Heart left ventricle (tissue), 16 donors: ENCODE results near the gene MICAL2. TPM values are rescaled to one million over a fixed set of nuclear protein-coding genes. Genes with fewer than 3 reads are reported as not detected.

ENCODE experiments used
- ATAC-seq, 4 donors: fragments of 200-7000 bp; cut with Tn5 transposase; one replicate each; pipeline ENCODE4 v1.9.1; 2020 to 2022; ENCODE audit warnings: moderate library complexity in 4 of 4, mild to moderate bottlenecking in 3 of 4, moderate number of reproducible peaks in 1 of 4
- DNase-seq, 5 donors: peaks; one replicate each; pipeline ENCODE4 v3.0.0-alpha.2; 2020
- H3K27ac ChIP-seq, 12 donors: fragments of 200-600 bp; sonication (generic) in 4 of 12; one replicate each; pipeline versions ENCODE4 v1.5.0 to v1.8.0; 2016 to 2022; ENCODE audit warnings: mild to moderate bottlenecking in 2 of 12
- H3K27me3 ChIP-seq, 9 donors: fragments of 200-600 bp; sonication (generic) in 2 of 9; one replicate each; pipeline versions ENCODE4 v1.5.1 to v1.8.0; 2016 to 2022; ENCODE audit warnings: mild to moderate bottlenecking in 3 of 9
- H3K36me3 ChIP-seq, 9 donors: fragments of 200-600 bp; sonication (generic) in 2 of 9; one replicate each; pipeline versions ENCODE4 v1.5.0 to v1.8.0; 2018 to 2022; ENCODE audit warnings: mild to moderate bottlenecking in 2 of 9
- H3K4me1 ChIP-seq, 12 donors: fragments of 200-600 bp; sonication (generic) in 4 of 12; one replicate each; pipeline versions ENCODE4 v1.5.0 to v1.8.0; 2016 to 2022; ENCODE audit warnings: mild to moderate bottlenecking in 3 of 12
- H3K4me3 ChIP-seq, 12 donors: fragments of 200-600 bp; sonication (generic) in 4 of 12; one replicate each; pipeline versions ENCODE4 v1.5.0 to v1.8.0; 2017 to 2022; ENCODE audit warnings: mild to moderate bottlenecking in 9 of 12, moderate library complexity in 4 of 12
- H3K9me3 ChIP-seq, 12 donors: fragments of 200-600 bp; sonication (generic) in 4 of 12; one replicate each; pipeline versions ENCODE4 v1.5.0 to v1.8.0; 2016 to 2022; ENCODE audit warnings: mild to moderate bottlenecking in 1 of 12
- CTCF ChIP-seq, 12 donors: fragments of 200-600 bp; sonication (generic) in 4 of 12; IDR thresholded peaks; one replicate each; pipeline versions ENCODE4 v1.5.0 to v1.8.0; 2018 to 2022; ENCODE audit warnings: antibody characterized with exemption in 12 of 12, mild to moderate bottlenecking in 5 of 12
- POLR2A ChIP-seq, 2 donors: fragments of 450-650 bp; IDR thresholded peaks; one replicate each; pipeline ENCODE4 v1.6.1; 2017; ENCODE audit warnings: antibody characterized with exemption in 2 of 2, mild to moderate bottlenecking in 2 of 2, moderate library complexity in 2 of 2
- WGBS, 4 donors: extraction: QIAGEN DNeasy Blood & Tissue Kit in 2 of 4; methylation state at CpG; one replicate each; pipeline versions ENCODE4 v1.1.5 to v1.1.7; 2013 to 2018; 5-methylcytosine and 5-hydroxymethylcytosine counted together
- intact Hi-C, 10 donors: fragments of 100-400 bp; cut with DNase I; formaldehyde crosslinking; loops; one replicate each; pipeline versions ENCODE4 v1.11.1 to v1.14.2; 2022
- polyA plus RNA-seq, 2 donors: library from polyadenylated mRNA; stranded (reverse); fragments of 200-250 nt; gene quantifications; one replicate each; pipeline ENCODE4 v1.2.3, GENCODE V29; 2013
- total RNA-seq, 9 donors: library from RNA; depleted of rRNA in 2 of 9; stranded (reverse); fragments of >200 nt in 2 of 9; fragmentation: NEBNext Ultra II Directional in 3 of 9; extraction: Animal tissue kit (Norgen Biotek cat#: 25700) in 3 of 9; gene quantifications; one replicate each; pipeline versions ENCODE4 v1.1.0 to v1.2.4, GENCODE V29; 2016 to 2023
- donor health status: ischemic (EF 13 %, LVEDD 7.1; RV severe dilation, severe dysfunction).
- donor health status: healthy with polysubstance abuse.
- donor health status: DM: no; HTN: yes; CAD: no.
- donor health status: DM: no; HTN: no; CAD: no.
- donor health status: ischemic (EF 25% LVEDD 6.9; RV normal size, moderate dysfunction).
- donor health status: ischemic (EF 25% LVEDD 5.7; RV mildly dilated, moderate dysfunction).
- donor health status: healthy.
- donor health status: DM: yes; HTN: yes; CAD: no.
- donor health status: ischemic (EF 35%, LVEDD 5.7; RV mildly dilated, moderate dysfunction).
- donor health status: nonischemic (EF 11% LVEDD 7.7; RV severe dilation, severe dysfunction).
- donor health status: DM: yes; HTN: yes; CAD: no.
- donor health status: PGD.
- donor health status: ischemic (EF 29% LVEDD 5.4; RV normal size, mild dysfunction).
- donor health status: nonischemic (EF 23%, LVEDD 6.1; RV moderate dilation, normal function).

Gene MICAL2
- total and polyA plus RNA-seq, 11 donors = 37.6 to 110 (median 86.4) TPM

- H3K4me3 ChIP-seq = peak overlapping the region in 1 of 12 donors; percentile 25
- no peaks in the 10 kb centered on the region for H3K27me3 ChIP-seq
- peaks cover 7 to 60% (median 42%) of the 10 kb centered on the region in 12 donors for H3K4me1 ChIP-seq
- WGBS, 4 donors = 78 to 81% (median 79%) methylated on average over 7 of the region's 7 CpGs
- peaks cover 0 to 71% (median 59%) of the 10 kb centered on the region in 9 donors for H3K36me3 ChIP-seq
- no peaks in the 10 kb centered on the region for H3K9me3 ChIP-seq
- no peak for ATAC-seq
- peak overlapping the region in 10 of 12 donors; percentile 10 to 86 (median 46) for H3K27ac ChIP-seq
- intact Hi-C loops = loop anchor here in 5 of 10 donors (5.0 to 10.0 kb wide), 4 partner anchors 42 to 112 kb away; partner anchors contain the start of gene MICAL2 (in 1 of the 5)
- DNase-seq = no peak
- TF ChIP-seq POLR2A (IDR thresholded peaks at IDR 0.05) (no peak), CTCF (IDR thresholded peaks at IDR 0.05) (no peak)
Observed at GRCh38 chr11:12223771-12224536, 113.6 kb downstream of the MICAL2 start.

GRCh38 chr11:12224537-12224893 lies 114.1 kb downstream of the MICAL2 start:
- intact Hi-C loops = loop anchor here in 5 of 10 donors (5.0 to 10.0 kb wide), 4 partner anchors 42 to 112 kb away; partner anchors contain the start of gene MICAL2 (in 1 of the 5)
- WGBS, 4 donors = 51 to 65% (median 56%) methylated on average over 9 to 12 of the region's 12 CpGs
- TF ChIP-seq POLR2A (IDR thresholded peaks at IDR 0.05) = no peak

DNA sequence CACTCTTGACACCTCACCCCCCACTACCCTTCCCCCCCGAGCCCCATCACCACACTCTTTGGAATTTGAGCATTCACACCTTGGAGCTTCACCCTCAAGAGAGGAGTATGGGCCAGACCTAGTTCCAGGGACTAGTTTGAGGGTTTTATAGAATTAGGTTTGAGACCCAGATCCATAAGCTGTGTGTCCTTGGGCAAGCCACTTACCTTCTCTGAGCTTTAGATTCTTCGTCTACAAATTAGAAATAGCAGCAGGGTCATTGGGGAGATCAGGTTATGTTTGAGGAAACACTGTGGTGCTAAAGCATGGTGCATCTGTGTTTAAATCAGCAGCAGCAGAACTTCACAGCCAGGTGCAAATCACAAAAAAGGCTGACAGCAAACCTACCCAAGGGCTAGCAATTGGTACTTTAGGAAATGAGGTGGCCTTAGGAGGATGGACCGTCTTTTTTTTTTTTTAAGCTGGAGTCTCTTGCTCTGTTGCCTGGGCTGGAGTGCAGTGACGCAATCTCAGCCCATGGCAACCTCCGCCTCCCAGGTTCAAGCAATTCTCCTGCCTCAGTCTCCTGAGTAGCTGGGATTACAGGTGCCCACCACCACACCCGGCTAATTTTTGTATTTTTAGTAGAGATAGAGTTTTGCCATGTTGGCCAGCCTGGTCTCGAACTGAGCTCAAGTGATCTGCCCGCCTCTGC lies 114.8 kb downstream of the MICAL2 start:
- 88 to 91% (median 88%) methylated on average over 8 of the region's 8 CpGs for WGBS, 4 donors
- intact Hi-C loops = loop anchor here in 2 of 10 donors (10.0 kb wide), 1 partner anchor 60 kb away; no protein-coding TSS in a partner anchor
- Histone ChIP-seq H3K36me3 (peaks cover 0 to 75% (median 70%) of the 10 kb centered on the region in 9 donors), H3K27me3 (no peaks in the 10 kb centered on the region), H3K4me3 (no peak overlapping the region), H3K4me1 (peaks cover 7 to 52% (median 31%) of the 10 kb centered on the region in 12 donors), H3K9me3 (no peaks in the 10 kb centered on the region), H3K27ac (peak overlapping the region in 4 of 12 donors; percentile 10 to 86 (median 56))
- DNase-seq (no peak), ATAC-seq (no peak)
- TF ChIP-seq POLR2A (IDR thresholded peaks at IDR 0.05) (no peak), CTCF (IDR thresholded peaks at IDR 0.05) (no peak)

More at GRCh38 chr11:12224537-12224893, 114.1 kb downstream of the MICAL2 start:
- ATAC-seq (peak in 3 of 4 donors; percentile 44 to 65 (median 63)), DNase-seq (peak; percentile 80 to 90 (median 84))
- no peaks in the 10 kb centered on the region for H3K27me3 ChIP-seq
- peak overlapping the region in 10 of 12 donors; percentile 10 to 86 (median 46) for H3K27ac ChIP-seq
- H3K4me3 ChIP-seq = peak overlapping the region in 1 of 12 donors; percentile 25
- H3K36me3 ChIP-seq = peaks cover 0 to 76% (median 64%) of the 10 kb centered on the region in 9 donors
- no peaks in the 10 kb centered on the region for H3K9me3 ChIP-seq
- H3K4me1 ChIP-seq = peaks cover 7 to 59% (median 38%) of the 10 kb centered on the region in 12 donors

DNA sequence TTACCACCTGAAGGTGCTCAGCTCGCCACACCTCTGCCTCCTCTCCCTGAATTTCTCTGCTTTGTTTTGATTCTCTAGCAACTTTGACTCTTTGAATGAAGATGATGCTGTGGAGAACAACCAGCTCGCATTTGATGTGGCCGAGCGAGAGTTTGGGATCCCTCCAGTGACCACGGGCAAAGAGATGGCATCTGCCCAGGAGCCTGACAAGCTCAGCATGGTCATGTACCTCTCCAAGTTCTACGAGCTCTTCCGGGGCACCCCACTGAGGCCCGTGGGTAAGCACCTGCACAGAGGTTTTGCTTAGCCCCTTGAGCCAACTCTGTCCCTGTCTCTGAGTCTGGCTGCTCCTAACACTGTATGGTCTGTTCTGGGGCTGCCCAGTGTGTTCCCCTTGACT lies 115.7 kb downstream of the MICAL2 start:
- ATAC-seq (no peak), DNase-seq (no peak)
- no peak for TF ChIP-seq CTCF (IDR thresholded peaks at IDR 0.05)
- TF ChIP-seq POLR2A (IDR thresholded peaks at IDR 0.05) = no peak
- Histone ChIP-seq H3K4me3 (no peak overlapping the region), H3K36me3 (peaks cover 0 to 81% (median 74%) of the 10 kb centered on the region in 9 donors), H3K27me3 (no peaks in the 10 kb centered on the region), H3K4me1 (peaks cover 4 to 43% (median 22%) of the 10 kb centered on the region in 12 donors), H3K9me3 (no peaks in the 10 kb centered on the region), H3K27ac (no peak overlapping the region)
- 93 to 96% (median 94%) methylated on average over 8 of the region's 8 CpGs for WGBS, 4 donors
- intact Hi-C loops = loop anchor here in 2 of 10 donors (10.0 kb wide), 1 partner anchor 61 kb away; no protein-coding TSS in a partner anchor
